ENCODE measurements around the gene ADRA2A. TPM values are rescaled to one million over a fixed set of nuclear protein-coding genes. Genes with fewer than 3 reads are reported as not detected.
A peak's percentile ranks its signal among the peaks of the same experiment; 100 is the strongest.

ADRA2A gene
- 10 to 100 TPM; 11.2 to 24.3 TPM for total RNA-seq
- long read RNA-seq, transcript ADRA2A-201 (1 exons, 3,745 nt) = major isoform, 19 of 20 reads
- long read RNA-seq, partial matches to known transcripts = 0 of 20 reads
- long read RNA-seq, other reads (novel, unspliced or antisense) = 1 of 20 reads

DNA sequence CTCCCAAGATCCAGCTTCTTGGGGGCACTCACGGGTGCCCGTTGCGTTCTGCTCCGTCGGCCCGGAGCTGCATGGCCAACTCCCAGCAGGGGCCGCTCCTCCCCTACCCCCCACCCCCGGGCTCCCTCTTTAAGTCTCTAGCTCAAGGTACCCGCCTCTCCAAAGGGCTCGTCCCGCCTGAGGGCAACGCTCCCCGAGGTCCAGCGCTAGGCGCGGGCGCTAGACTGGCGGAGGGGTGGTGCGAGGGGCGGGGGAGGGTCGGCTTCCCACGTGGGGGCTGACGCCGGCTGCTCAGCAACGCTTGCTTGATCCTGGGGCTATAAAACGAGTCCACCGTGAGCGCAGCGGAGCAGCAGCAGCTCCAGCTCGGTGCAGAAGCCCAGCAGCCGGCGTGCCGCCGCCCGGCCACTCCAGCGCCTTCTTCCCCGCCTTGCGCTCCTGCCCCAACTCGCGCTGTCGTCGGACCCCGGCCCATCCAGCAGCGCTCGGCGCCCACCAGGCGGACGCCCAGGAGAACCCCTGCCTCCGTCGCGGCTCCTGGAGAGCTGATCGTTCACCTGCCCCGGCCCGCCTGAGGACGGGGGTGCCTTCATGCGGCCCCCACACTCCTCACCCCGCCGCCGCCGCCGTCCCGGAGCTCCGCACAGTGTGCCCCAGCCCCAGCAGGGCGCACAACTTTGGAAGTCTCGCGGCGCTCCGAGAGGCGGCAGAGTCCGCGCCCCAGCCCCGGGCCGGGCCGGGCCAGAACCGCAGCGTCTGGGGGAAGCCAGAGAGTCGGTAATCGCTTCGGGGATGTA is at the start of gene ADRA2A:
TSS of gene ADRA2A (plus strand) at position 348 of the 797 bp plus-strand sequence. CDS start 968 bp downstream, outside the sequence.
- DNase-seq = peak; percentile 60 to 69
- intact Hi-C loops (cut with DNase I, micrococcal nuclease) = no loop called here

DNA sequence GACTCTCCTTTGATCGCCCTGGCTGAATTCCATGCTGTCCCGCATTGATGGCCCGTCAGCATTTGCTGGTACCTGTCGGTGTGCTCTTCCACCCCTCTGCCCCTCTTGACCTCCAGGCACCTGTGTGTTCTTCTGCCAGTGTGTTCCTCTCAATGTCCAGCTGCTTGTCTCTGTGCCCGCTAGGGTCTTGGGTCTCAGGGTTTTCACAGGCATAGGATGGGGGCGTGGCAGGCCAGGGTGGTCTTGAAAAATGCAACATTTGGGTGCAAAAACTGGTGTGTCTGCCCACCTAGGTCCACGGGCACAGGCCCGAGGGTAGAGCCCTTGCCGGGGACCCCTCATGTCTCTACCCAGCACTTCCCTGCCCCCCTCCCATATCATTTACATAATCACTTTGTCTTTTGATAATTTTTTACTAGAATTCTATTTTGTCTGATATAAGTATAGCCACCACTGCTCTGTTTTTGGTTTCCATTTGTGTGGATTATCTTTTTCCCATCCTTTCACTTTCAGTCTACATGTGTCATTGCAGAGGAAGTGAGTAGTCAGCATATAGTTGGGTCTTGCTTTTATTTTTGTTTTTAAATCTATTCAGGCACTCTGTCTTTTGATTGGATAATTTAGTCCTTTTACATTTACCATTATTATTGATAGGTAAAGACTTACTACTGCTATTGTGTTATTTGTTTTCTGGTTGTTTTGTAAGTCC is 46.6 kb upstream of the ADRA2A start:
- no peak for ATAC-seq
- no peak for DNase-seq

More for the DNA sequence above, at the start of gene ADRA2A:
- ATAC-seq = peak; percentile 82

DNA sequence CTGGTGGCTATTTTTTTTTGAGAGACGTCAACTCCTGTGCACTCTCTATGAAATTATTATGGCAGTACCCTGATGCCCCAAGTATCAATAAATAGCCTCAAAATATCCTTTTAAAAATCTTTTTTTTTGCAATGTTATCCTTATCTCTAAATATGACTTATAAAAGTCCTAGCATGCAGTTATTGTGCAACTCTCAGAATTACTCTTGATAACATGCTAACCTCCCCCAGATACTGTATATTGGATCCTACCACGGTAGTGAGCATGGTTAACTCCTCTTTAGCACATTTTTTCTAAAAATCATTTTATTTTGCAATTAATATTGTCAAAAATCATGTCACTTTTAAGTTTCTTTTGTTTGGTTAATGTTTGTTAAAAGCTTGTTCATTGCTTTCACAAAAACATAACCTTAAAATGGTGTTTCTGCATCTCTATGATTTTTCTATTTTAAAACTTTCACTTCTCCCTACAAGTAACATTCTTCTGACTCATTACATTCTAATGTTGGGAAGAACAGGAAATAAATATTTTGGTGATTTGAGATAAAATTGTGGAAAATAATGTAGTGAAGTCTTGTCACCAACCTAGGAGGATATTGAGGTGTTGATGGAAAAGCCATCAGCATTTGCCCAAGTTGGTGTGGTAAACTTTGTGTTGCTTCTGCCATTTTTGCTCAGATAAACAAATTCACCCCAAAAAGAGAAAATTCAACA is 42.1 kb upstream of the ADRA2A start:
- no peak for ATAC-seq
- DNase-seq = no peak
- intact Hi-C loops (cut with DNase I, micrococcal nuclease) = no loop called here

More for the DNA sequence above, 46.6 kb upstream of the ADRA2A start:
- intact Hi-C loops (cut with DNase I, micrococcal nuclease) = no loop called here

DNA sequence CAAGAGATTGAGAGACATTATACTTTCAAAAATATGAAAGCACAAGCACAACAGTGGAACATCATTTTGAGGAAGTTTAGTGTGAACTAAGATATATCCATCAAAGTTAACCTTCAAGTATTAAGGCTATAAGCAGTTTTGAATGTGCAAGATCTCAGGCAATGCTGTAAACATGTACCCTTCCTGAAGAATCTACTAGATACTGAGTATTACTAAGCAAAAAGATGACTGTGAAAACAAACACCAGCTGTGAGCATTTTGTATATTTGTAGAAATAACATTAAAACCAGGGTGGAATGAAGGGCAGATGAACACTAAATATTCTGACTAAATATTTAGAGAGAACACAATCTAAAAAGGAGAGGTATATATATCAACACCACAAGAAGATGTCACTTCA is 41.3 kb upstream of the ADRA2A start:
- no peak for DNase-seq
- no peak for ATAC-seq
- intact Hi-C loops (cut with DNase I, micrococcal nuclease) = no loop called here

DNA sequence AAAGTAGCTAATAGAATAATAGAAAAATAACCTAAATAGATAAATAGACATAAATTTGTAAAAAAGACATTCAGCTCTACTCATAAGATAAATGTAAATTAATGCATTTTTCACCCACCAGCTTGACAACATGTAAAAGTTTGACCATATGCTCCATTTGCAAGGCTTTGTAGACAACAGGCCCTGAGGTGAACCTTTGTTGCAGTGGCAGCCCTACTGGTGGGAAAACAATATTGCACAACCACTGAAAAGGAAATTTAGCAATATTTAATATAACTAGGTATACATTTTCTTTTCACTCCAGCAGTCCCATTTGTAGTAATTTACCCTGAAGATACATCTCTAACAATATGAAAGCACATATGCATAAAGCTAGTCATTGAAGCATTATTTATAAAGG is 39.0 kb upstream of the ADRA2A start:
- DNase-seq (no peak), ATAC-seq (no peak)
- intact Hi-C loops (cut with DNase I, micrococcal nuclease) = no loop called here

DNA sequence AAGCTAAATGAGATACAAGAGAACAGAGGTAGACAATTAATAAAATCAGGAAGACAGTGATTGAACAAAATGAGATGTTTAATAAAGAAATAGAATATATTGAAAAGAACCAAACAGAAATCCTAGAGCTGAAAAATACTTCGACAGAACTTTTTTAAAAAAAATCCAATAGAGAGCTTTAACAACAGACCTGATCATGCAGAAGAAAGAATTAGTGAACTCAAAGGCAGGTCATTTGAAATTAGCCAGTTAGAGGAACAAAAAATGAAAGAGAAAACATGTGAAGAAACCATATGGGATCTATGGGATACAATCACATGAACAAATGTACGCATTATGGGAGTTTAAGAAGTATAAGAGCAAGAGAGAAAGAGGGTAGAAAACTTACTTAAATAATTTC is 37.3 kb upstream of the ADRA2A start:
- no peak for ATAC-seq
- DNase-seq = no peak
- intact Hi-C loops (cut with DNase I, micrococcal nuclease) = no loop called here

DNA sequence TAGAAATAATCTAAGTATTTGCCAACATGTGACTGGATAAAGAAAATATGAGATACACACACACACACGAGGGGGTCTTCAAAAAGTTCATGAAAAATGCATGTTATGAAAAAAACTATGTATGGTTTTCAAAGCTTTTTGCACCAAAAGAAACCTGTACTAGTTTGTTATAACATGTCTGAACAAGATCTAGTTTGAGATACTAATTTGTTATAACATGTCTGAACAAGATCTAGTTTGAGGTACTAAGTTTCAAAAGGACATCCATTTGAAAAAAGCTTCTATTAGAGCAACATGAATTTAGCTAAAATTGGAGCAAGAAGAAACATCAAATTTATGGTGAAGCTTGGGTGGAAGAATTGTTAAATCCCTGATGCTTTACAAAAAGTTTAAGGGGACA is 19.8 kb upstream of the ADRA2A start:
- ATAC-seq (no peak), DNase-seq (no peak)
- intact Hi-C loops (cut with DNase I, micrococcal nuclease) = no loop called here

DNA sequence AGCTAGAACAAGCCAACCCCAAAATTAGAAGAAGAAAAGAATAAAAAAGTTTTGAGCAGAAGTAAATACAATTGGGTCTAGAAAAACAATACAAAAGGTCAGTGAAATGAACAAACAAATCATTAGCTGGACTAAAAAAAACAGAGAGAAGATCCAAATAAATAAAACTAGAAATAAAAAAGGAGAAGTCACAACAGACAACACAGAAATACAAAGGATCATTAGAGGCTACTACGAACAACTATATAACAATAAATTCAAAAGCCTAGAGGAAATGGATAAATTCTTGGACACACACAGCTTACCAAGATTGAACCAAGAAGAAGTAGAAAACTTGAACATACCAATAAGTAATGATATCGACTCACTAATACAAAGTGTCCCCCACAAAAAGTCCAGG is 13.4 kb upstream of the ADRA2A start:
- ATAC-seq = no peak
- intact Hi-C loops (cut with DNase I, micrococcal nuclease) = no loop called here
- no peak for DNase-seq

DNA sequence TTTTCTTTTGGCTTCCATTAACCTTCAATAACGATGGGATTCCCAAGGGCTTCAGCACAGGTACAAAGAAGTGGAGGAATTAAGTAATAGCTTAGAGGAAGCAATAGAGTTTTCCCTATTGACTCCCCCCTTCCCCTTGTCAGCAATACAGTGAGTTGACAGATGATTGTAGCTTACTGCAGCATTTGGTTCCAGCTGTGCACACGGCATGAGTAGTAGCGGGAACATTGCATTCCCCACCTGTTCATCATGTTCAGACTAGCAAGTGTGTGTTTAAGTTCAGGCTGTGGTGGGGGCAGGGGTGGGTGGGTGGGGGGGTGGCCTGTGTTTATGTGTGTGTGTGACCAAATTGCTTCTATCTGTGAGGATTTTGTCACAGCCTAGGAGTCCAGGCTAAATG is 4.6 kb upstream of the ADRA2A start:
- ATAC-seq (no peak), DNase-seq (no peak)
- intact Hi-C loops (cut with DNase I, micrococcal nuclease) = no loop called here

DNA sequence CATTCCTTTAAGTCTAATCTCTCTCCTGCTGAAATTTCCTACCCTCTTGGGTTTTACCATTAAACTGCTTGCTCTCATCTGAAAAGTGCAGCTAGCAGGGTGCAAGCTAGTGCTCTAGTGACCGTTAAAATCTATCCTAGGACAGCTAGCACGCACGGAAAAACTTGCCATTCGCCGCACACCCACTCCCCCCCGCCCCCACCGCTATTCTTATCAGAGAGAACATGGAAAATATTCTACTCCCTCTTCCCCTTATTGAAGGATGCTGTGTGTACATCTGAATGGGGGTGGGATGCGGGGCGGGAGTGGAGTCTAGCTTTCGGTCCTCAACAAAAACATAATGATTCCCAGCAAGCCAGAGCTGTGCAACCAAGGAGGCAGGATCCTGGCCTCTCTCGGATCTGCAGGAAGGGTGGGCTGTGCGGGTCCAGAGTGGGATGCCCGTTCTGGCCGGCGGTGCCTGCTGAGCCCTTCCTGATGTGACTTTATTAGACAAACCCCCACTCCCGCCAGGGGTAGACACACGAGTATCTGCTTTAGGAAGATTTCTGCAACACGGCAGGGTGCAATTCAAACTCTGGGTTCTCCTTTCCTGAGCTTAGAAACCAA is 1.1 kb upstream of the ADRA2A start:
- DNase-seq = no peak
- intact Hi-C loops (cut with DNase I, micrococcal nuclease) = no loop called here
- no peak for ATAC-seq

DNA sequence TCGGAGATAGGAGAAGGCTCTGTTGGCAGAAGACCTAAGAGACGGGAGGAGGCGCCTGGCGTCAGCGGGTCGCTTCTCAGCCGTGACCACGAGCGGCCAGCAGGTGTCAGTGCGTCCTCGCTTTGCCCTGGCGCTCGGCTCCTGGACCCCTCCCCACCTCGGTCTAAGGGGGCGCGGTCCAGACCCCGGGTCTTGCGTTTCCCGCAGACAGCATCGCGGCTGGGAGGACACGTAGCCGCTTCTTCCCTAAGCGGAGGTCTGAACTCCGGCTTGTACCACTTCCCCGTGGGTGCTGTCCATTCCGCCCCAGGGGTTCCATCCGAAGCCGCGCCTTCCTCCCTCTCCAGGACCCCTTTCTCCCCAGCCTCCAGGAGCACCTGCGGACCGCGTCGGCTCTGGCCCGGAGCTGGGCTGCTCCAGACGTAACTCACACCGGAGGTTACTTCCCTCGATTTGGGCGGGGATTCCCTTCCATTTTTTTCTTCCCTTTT is 593 bp upstream of the ADRA2A start:
- DNase-seq (peak; percentile 49 to 80), ATAC-seq (peak; percentile 77)
- intact Hi-C loops (cut with DNase I, micrococcal nuclease) = no loop called here

DNA sequence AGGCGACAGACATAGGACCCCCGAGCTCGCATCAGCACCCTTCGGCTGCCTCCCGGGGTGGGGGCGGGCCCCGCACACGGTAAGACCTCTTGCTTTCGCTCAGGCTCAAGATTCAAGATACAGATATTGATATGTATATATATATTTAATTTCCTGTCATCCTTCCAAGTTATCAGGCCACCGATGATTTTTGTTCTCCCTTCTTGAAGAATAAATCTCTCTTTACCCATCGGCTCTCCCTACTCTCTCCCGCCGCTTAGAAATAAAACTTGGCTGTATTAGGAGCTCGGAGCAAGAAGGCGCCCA is 603 bp downstream of the ADRA2A start:
- intact Hi-C loops (cut with DNase I, micrococcal nuclease) = no loop called here
- ATAC-seq (no peak), DNase-seq (no peak)

DNA sequence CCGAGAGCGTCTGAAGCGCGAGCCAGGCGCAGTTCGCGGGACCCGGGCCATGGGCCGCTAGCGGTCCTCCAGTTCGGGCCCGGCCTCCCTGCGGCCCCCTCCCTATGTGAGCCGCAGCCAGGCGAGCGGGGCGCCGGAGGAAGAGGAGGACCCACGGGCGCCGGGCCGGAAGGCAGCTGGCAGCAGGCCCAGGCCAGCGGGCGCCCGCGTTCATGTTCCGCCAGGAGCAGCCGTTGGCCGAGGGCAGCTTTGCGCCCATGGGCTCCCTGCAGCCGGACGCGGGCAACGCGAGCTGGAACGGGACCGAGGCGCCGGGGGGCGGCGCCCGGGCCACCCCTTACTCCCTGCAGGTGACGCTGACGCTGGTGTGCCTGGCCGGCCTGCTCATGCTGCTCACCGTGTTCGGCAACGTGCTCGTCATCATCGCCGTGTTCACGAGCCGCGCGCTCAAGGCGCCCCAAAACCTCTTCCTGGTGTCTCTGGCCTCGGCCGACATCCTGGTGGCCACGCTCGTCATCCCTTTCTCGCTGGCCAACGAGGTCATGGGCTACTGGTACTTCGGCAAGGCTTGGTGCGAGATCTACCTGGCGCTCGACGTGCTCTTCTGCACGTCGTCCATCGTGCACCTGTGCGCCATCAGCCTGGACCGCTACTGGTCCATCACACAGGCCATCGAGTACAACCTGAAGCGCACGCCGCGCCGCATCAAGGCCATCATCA is 1.1 kb downstream of the ADRA2A start:
- ATAC-seq = peak; percentile 27
- intact Hi-C loops (cut with DNase I, micrococcal nuclease) = no loop called here
- DNase-seq = peak in 1 of 2 donors; percentile 55

DNA sequence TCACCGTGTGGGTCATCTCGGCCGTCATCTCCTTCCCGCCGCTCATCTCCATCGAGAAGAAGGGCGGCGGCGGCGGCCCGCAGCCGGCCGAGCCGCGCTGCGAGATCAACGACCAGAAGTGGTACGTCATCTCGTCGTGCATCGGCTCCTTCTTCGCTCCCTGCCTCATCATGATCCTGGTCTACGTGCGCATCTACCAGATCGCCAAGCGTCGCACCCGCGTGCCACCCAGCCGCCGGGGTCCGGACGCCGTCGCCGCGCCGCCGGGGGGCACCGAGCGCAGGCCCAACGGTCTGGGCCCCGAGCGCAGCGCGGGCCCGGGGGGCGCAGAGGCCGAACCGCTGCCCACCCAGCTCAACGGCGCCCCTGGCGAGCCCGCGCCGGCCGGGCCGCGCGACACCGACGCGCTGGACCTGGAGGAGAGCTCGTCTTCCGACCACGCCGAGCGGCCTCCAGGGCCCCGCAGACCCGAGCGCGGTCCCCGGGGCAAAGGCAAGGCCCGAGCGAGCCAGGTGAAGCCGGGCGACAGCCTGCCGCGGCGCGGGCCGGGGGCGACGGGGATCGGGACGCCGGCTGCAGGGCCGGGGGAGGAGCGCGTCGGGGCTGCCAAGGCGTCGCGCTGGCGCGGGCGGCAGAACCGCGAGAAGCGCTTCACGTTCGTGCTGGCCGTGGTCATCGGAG is 1.8 kb downstream of the ADRA2A start:
- intact Hi-C loops (cut with DNase I, micrococcal nuclease) = no loop called here
- no peak for DNase-seq
- ATAC-seq = no peak

DNA sequence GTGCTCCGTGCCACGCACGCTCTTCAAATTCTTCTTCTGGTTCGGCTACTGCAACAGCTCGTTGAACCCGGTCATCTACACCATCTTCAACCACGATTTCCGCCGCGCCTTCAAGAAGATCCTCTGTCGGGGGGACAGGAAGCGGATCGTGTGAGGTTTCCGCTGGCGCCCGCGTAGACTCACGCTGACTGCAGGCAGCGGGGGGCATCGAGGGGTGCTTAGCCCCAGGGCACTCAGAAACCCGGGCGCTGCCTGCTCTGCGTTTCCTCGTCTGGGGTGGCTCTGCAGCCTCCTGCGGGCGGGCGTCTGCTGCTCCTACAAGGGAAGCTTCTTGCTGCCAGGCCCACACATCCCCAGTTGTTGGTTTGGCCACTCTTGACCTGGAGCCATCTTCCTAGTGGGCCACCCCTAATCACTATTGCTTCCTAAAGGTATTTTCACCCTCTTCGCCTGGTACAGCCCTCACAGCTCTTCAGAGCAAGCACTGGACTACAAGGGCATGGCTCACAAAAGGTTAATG is 2.5 kb downstream of the ADRA2A start:
- intact Hi-C loops (cut with DNase I, micrococcal nuclease) = no loop called here
- no peak for ATAC-seq
- DNase-seq = no peak

DNA sequence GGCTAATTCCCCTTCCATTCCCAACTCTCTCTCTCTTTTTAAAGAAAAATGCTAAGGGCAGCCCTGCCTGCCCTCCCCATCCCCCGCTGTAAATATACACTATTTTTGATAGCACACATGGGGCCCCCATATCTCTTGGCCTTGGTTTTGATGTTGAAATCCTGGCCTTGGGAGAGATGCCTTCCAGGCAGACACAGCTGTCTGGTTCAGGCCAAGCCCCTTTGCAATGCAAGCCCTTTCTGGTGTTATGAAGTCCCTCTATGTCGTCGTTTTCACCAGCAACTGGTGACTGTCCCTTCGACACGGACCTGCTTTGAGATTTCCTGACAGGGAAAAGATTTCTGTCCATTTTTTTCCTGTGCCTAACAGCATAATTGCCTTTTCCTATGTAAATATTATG is 3.0 kb downstream of the ADRA2A start:
- no peak for DNase-seq
- no peak for ATAC-seq
- intact Hi-C loops (cut with DNase I, micrococcal nuclease) = no loop called here

DNA sequence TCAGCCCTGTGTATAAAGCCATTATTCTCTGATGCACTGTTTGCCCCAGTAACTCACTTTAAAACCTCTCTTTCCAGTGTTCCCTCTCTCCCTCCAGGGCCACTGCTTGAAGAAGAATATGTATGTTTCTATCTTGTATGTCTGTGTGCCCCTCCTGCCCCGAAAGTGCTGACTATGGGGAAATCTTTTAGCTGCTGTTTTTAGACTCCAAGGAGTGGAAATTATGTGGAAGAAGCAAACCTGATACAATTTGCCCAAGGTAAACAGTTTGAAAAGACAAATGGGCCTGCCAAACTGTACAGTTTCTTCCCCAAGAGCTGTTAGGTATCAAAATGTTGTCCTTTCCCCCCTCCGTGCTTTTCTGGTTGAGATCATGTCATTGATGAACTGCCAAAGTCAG is 3.4 kb downstream of the ADRA2A start:
- DNase-seq = no peak
- ATAC-seq = no peak
- intact Hi-C loops (cut with DNase I, micrococcal nuclease) = no loop called here

DNA sequence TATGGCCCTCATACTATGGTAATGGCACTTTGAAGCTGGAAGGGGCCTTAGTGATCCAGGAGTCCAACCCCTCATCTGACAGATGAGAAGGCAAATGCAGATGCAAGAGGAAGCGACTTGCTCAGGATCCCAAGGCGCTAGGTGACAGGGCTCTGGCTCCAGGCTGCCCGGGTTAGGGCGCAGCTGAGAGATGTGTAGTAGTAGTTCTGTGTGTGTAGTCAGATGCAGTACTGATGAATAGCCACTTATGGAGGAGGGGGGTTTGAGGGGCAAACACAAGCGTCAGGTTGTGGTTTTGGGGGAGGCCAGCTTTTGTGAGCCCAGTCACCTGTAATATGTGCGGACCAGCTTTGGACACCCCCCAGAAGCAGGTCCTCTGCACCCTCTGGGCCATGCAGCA is 4.8 kb downstream of the ADRA2A start:
- intact Hi-C loops (cut with DNase I, micrococcal nuclease) = no loop called here
- ATAC-seq = no peak
- DNase-seq = no peak
